NCI-H2196 treated with DMSO at 0.1 percent for 48 hours (cell line): ENCODE results near the gene ZFR.

Source experiments
- DNase-seq: peaks from one replicate; lab custom pipeline; 2025; ENCODE audit not compliant: unreplicated experiment; lab: John Stamatoyannopoulos, UW

Gene ZFR

GRCh38 chr5:32444431-32445286 lies at the start of gene ZFR:
Gene ZFR (minus strand): TSS chr5:32444740. CDS start chr5:32444658, 82 bp downstream.
- DNase-seq = peak; percentile 94

- no peak for DNase-seq
Measured at GRCh38 chr5:32490972-32491557, 46.5 kb upstream of the ZFR start.

GRCh38 chr5:32489791-32490562 lies 45.4 kb upstream of the ZFR start:
- peak; percentile 100 for DNase-seq

- no peak for DNase-seq
Measured at GRCh38 chr5:32487424-32487823, 42.9 kb upstream of the ZFR start.

GRCh38 chr5:32487008-32487407 lies 42.5 kb upstream of the ZFR start:
- no peak for DNase-seq

- DNase-seq = no peak
Measured at GRCh38 chr5:32482193-32482592, 37.7 kb upstream of the ZFR start.

- no peak for DNase-seq
Measured at GRCh38 chr5:32479096-32479495, 34.6 kb upstream of the ZFR start.

- no peak for DNase-seq
Measured at GRCh38 chr5:32476891-32477290, 32.4 kb upstream of the ZFR start.

- DNase-seq = no peak
Measured at GRCh38 chr5:32475334-32476097, 31.0 kb upstream of the ZFR start.

GRCh38 chr5:32474209-32474854 lies 29.8 kb upstream of the ZFR start:
- no peak for DNase-seq

- no peak for DNase-seq
Measured at GRCh38 chr5:32473072-32473471, 28.5 kb upstream of the ZFR start.

- no peak for DNase-seq
Measured at GRCh38 chr5:32471784-32472183, 27.2 kb upstream of the ZFR start.

- DNase-seq = no peak
Measured at GRCh38 chr5:32465076-32465475, 20.5 kb upstream of the ZFR start.

- no peak for DNase-seq
Measured at GRCh38 chr5:32462618-32463017, 18.1 kb upstream of the ZFR start.

GRCh38 chr5:32461441-32462120 lies 17.0 kb upstream of the ZFR start:
- no peak for DNase-seq

GRCh38 chr5:32460702-32461101 lies 16.2 kb upstream of the ZFR start:
- no peak for DNase-seq

GRCh38 chr5:32458880-32459495 lies 14.4 kb upstream of the ZFR start:
- no peak for DNase-seq

- no peak for DNase-seq
Measured at GRCh38 chr5:32455311-32455710, 10.8 kb upstream of the ZFR start.

- no peak for DNase-seq
Measured at GRCh38 chr5:32454821-32455220, 10.3 kb upstream of the ZFR start.

GRCh38 chr5:32453916-32454315 lies 9.4 kb upstream of the ZFR start:
- no peak for DNase-seq
